PFSK-1 (cell line): ENCODE data around the gene KCNJ6.

Experiments used
- POLR2AphosphoS5 ChIP-seq: IDR thresholded peaks from 2 replicates; pipeline ENCODE4 v1.6.1; 2012; ENCODE audit warnings: low read depth, mild to moderate bottlenecking, control low read depth, low read length, moderate library complexity
- TAF1 ChIP-seq: IDR thresholded peaks from 2 replicates; pipeline ENCODE4 v1.6.1; 2012; ENCODE audit warnings: low read length, control low read depth, borderline replicate concordance; ENCODE audit not compliant: insufficient read depth

GRCh38 chr21:37800057-37800455 is 116.2 kb downstream of the KCNJ6 start:
- TF ChIP-seq POLR2AphosphoS5 (no peak), TAF1 (no peak)
